NCI-H69 (cell line): Measurements from ENCODE around the gene IL34.

Source experiments
- DNase-seq: peaks from one replicate; lab custom pipeline; 2025; lab: John Stamatoyannopoulos, UW

Gene IL34

DNA sequence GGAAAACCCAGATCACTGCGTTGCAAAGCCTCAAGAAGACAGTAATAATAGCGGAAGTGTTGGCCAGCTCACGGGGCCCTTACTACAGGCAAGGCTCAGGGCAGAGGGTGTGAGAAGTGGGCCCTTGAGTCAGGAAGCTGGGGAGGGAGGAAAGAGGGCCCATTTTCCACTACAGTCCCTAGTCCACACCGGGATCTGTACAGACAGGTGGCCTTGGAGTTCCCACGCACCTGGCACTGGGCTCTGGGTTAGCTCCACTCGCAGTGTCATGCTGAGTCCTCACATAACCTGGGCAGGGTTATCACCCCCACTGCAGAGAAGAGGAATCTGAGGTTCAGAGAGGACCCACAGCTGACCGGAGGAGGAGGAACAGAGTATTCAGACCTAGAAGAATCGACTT lies 56.3 kb downstream of the IL34 start:
- no peak for DNase-seq

DNA sequence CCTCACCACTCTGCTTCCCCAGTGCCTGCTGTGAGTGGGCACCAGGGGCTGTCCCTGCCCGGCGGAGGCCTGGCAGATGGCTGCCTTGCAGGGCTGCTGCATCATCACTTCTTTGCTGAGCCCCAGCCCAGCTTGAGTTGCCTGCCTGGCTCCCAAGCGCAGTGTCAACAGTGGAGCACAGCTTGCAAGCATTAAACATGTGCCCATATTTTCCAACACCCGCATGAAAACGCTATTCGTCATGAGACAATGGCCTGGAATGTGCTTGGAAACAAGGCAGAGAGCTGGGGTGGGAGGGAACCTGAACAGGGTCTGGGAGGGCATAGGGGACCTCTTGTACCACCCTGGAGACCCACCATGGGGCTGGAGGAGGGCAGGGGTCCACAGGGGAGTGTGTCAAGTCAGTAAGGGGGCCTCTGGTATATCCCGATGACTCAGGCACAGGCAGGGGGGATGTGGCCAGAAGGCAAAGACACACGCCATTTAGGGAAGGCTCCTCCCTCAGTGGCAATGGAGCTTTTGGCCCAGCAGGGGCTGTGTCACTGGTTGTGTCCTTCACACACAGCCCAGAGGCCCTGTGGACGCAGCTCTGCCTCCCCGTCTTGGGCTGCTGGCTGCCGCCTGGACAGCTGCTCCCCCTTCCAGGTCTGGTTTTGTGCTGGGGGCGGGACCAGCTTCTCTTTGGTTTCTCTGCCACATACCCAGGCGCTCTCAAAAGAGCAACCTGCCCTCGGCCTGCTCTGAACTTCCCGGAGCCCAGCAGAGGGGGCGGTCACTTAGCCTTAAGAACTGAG lies 56.9 kb downstream of the IL34 start:
- DNase-seq = peak; percentile 89

DNA sequence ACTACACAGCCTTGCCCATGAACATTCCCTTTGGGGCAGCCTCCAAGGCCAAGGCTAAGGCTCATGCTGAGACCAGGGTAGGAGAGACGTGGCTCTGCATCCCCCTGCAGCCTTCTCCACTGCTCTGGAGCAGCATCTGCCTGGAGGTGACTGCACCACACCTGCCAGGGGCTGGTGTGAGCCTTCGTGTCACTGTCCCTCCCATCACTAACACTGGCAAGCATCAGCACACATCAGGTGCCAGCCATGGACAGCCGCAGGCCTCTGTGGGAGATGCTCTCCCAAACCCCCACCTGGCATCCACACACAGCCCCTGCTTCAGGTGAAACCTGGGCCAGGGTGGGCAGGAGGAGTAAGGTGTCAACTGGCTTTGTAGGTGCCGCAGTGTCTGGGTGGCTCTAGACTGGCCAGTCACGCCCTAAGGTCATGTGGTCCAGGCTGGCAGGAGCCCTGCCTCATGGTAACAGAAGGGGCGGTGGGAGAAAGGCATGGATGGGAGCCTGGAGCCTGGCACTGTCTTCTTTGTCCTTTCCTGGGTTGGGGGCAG lies 57.5 kb downstream of the IL34 start:
- peak; percentile 47 for DNase-seq

DNA sequence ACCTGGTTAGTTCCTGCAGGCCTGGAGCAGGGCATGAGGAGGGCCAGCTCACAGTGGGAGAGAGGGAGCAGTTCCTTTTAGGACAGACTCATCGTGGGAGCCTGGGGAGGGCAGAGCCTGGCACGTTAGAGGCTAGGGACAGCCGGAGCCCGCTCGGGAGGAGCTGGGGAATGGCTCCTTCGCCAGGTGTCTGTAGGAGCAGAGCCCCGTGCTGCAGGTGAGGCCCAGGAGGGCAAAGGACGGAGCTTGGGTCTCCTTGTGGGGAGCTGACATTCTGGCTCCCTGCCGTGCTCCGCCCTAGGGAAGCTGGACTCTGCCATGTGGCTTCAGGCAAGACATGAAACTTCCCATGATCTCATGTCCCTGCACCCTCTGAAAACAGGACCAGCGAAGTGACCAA lies 58.2 kb downstream of the IL34 start:
- DNase-seq = peak; percentile 27

DNA sequence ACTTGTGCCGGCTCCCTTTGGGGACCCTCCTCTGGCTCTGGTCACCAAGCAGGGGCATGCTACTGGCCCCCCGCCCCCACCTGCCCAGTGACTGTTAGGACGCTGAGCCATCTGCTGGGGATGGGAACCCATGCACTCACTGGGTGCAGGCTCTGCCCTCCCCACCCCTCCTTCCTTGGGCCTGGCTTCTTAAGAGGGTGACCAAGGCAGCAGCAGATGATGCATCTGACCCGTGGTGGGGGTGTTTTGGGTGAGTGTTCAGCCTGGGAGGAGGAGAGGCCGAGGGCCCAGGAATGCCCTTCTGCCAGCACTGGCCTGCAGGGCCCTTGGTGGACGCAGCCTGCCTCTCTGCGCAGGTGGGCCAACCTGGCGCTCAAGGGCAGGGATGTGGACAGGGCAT lies 58.7 kb downstream of the IL34 start:
- DNase-seq = no peak

DNA sequence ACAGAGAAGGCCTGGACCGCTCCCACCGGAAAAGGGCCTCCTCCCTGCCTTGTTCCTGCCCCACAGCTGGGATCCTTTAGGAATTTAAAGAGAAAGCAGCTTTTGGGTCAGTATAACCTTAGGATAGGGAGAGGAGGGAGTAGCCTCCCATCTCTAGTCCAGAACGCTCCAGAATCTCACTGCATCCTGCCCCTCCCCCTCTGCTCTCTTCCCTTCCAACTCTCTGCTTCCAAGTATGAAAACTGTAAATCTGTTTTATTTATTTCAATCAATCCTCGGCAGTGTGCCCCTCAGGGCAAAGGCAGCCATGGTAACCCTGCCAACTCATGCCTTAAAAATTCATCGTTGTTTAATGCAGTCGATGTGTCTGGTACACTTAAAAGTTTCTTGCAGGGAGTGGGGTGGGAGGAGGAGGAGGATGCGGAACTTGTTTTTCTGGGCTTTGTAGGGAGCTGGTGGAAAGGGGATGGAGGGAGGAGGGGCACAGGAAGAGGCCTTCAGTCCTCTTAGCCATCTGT lies 60.6 kb downstream of the IL34 start:
- DNase-seq = peak; percentile 10

DNA sequence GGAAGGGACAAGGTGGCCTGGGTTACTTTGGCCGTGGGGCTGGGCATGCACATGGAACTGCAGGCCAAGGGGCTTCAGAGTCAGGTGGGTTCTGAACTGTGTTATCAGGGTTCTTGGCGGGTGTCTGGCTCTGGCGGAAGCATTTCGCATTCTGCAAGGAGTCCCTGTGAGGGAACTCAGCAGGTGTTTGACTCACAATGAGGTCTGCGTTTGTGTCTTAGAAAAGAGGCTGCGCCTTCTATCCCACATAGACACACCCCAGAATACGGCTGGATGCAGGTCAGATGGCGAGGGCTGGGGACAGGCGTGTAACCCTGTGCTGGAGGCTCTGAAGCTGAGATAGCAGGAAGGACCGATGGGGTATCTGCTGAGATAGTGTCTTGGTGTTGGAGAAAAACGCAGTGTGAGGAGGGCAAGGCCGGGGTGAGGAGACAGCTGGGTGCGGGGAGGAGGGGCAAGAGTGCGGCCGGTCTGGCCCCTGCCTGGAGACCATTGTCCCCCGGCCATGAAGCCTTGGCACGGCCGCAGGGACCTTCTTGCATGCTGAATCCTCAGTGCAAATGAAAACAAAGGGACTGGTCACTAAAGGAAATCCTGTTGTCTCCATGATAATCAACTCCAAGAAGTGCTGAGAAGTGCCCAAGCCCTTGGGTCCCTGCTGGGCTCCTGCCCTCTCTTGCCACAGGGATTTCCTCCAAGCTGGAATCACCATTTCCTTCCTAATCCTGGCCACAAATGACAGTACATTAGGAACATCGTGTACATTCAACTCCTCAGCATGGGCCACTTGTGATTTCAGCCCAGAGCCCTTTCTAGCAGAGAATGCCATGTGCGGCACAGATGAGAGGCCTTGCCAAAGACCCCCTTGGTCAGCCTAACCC lies 62.2 kb downstream of the IL34 start:
- no peak for DNase-seq

DNA sequence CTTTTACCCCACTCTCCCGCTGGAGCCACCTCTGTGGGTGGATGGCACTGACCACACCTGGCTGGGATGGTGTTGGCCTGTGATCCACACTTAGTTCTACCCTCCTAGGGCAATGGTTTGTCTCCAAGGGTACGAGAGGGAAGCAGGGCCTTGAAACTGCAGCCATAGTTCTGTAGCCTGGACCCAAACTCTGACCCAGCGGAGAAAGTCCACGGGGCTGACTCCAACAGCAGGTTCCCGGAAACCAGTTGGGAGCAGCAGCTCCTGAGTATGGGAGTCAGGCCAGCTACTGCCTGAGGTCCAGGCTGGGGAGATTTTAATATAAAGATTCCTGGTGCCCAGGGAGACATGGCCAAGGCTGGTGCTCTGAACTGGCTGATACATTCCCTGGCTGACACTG lies 63.1 kb downstream of the IL34 start:
- no peak for DNase-seq

DNA sequence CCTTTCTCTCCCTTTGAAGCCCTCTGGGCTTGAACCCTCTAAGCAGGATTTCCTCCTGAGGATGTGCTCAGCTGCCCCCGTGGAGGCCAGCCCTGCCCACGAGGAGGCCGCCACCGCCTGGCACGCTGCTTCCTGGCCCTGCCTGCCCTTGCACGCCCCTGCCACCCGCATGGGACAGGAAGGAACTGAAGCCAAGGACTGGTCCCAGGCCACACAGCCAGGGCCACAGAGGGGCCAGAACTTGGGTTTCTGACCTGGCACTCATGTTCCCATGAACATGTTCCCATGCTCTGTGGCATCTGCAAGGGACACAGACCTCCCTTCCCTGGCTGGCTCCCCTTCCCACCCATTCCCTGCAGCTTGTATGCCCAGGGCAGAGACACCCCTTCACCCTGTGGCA lies 63.6 kb downstream of the IL34 start:
- DNase-seq = no peak
